NCI-H1092 (cell line): ENCODE measurements around the gene SHC2.
"Not testable (repeated sequence)": the region's sequence is repeated elsewhere in the genome, so short reads cannot be mapped to it uniquely, and the experiment has no call there.

Source experiments
- DNase-seq: peaks from one replicate; lab custom pipeline; 2025; lab: John Stamatoyannopoulos, UW

Gene SHC2

GRCh38 chr19:491146-491741 is 30.4 kb upstream of the SHC2 start:
- DNase-seq: no peak

DNA sequence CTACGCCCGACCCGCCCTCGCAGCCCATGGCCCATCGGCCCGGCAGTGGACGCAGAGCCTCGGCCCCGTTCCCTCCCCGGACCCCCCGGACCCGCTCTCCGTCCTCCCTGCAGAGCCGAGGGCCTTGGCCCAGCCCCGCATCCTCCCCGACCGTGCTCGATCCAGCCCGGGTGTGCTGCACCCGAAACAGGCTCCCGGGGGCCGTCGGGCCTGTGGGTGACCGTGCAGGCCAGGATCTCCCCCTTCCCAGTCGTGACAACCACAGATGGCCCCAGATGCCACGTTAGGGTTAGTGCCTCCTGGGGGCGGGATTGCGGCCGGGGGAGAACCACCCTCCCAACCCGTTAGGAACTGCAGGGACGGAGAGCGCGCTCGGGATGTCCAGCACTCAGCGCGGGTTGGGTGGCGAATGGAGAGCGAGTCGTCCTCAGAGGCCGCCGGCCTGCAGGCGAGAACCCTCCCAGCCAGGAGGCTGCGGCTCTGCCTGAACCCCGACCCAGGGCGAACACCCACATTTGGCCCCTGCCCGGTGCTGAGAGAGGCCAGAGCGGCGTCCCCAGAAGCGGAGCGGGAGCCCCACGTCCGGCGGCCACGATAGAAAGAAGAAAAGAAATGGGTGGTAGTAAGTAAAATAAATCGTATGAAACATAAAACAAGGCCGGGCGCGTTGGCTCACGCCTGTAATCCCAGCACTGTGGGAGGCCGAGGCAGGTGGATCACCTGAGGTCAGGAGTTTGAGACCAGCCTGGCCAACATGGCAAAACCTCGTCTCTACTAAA is 28.8 kb upstream of the SHC2 start:
- DNase-seq: no peak

DNA sequence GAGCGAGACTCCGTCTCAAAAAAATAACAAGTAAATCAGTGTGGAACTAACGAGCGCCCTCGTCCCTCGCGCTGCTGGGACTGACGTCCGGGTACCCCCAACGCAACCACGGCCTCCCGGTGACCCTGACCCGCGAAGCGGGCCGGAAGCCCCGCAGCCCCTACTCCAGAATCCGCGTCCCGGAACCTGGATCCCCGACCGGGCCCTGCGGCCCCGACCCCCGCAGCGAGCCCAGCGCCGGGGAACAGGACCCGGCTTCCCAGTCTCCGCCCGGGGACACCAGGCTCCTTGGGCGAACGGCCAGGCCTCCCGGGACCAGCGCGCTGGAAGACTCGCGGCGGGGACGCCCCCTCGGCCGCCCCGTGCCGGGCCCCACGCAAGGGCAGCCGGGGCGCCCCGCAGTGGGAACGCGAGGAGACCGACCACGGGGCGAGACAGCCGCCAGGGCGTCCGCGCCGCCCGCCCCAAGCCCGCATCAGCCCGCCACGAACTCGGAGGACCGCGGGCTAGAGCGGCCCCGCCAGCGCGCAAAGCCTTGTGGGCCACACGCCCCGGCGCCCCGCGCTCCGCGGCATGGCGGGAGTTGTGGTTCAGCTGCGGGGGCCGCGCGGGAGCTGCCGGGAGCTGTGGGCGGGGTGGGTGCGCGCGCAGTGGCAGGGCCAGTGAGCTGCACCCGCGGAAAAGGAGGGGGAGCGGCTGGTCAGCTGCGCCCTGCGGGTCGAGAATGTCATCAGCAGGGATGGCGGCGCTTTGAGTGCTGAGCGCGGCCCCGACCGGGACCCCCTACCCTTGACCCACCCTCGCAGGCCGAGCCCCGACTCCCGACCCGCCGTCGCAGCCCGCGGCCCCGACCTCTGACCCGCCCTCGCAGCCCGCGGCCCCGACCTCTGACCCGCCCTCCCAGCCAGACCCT is 27.9 kb upstream of the SHC2 start:
- DNase-seq: peak; percentile 94

DNA sequence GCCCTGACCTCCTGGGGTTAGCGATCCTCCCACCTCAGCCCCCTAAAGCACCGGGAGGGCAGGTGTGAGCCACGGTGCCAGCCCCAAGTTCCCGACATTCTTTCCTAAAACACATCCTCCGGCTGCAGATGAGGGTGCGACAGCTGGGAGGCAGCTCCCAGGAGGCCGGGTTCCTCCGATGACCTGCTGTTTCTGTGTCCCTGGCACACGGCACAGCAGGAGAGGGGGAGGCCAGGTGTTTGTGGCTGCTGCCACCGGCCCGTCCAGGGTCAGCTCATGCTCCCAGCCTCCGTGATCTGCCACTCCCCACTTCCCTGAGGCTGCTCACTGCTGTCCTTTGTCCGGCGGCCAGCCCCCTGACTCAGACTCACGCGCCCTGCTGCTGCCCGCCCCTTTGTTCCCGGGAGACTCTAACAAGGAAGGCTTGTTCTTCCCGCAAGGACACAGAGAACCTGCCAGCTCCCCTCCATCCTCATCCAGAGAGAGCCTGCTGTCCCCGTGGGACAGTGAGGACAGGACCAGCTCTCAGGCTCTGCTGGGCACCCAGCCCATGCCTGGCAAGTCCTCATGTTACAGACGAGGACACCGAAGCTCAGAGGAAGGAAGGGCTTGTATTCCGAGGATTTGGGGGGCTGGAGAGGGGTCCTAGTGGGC is 24.9 kb upstream of the SHC2 start:
- peak; percentile 42 for DNase-seq

DNA sequence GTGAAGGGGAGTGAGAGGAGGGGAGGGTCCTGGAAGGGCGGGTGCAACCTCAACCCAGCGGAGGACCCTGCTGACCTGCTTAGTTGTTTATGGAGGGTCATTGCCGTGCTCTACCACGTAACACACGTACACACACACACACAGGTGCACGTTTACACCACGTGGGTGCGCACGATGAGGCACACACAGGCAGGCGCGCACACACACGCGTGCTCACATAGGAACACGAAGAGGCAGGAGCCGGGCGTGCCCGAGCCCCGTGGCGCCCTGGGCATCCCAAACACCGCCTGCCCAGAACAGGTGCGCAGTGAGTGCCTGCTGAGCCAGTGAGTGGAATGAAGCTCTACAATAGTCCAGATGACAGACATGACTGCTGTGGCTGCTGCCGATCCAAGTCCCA is 24.2 kb upstream of the SHC2 start:
- no peak for DNase-seq

GRCh38 chr19:484494-484893 is 23.7 kb upstream of the SHC2 start:
- no peak for DNase-seq

DNA sequence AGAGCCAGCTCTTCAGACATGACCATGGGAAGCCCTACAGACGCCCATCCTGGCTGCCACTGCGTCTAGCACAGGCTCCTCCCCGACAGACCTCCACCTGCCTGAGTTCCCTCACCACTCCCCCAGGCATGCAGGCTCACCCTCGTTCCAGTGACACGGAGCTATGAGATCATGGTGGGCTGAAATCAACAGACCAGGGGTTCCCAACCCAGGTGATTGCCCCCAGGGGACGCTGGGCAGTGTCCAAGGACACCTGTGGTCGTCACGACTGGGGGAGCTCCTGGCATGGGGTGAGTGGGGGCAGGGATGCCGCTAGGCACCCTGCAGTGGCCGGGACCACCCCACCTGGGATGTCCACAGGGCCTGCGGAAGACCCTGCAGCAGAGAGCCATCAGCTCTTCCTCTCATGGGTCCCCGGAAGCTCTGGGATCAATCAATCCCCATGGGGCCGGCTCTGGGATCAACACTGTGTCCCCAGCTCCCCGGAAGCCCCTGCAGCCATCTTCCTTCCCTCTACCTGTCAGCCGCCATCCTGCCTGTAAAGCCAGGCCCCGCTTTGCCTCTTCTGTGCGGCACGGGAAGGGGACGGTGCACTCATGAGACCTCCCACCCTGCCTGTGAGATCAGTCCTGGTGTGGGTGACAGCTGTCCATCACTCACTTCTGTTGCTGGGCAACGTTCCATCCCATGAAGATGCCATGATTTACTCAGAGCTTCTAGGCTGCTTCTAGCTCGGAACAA is 22.7 kb upstream of the SHC2 start:
- DNase-seq: no peak

DNA sequence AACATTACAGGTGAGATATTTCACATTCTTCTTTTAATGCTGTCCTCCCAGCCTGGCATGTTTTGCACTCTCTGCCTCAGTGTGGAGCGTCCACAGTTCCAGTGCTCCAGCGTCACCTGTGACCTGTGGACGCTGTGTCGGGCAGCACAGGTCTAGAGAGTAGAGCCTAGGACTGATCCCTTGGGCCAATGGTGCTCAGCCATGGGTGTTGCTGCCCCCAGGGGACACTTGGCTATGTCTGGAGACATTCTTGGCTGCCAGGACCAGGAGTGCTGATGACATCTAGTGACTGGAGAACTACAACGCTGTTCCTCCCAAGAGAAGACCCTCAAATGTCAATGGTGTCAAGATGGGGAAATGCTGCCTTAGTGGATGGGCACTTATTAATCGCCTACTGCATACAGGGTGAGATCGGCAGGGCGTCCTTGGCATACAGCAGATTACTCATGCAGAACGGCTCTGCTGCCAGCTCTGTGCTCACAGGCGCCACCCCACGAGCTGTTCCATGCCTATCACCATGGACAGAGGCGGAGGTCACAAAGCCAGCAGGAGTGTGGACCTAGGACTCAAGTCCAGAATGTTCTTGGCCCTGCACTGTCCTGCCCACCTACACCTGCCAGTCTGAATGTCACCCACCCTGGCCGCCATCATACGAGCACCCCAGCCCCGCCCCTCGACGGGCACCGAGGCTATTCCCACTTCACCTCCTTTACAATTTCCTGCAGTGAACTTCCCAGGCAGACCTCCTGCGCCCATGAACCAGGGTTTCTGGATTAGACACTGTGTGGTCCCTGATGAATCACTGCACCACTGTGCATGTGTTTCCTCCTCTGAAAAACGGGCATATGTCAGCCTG is 21.6 kb upstream of the SHC2 start:
- no peak for DNase-seq

- not testable (repeated sequence) for DNase-seq
These were observed 20.3 kb upstream of the SHC2 start for GRCh38 chr19:481100-481499.

DNA sequence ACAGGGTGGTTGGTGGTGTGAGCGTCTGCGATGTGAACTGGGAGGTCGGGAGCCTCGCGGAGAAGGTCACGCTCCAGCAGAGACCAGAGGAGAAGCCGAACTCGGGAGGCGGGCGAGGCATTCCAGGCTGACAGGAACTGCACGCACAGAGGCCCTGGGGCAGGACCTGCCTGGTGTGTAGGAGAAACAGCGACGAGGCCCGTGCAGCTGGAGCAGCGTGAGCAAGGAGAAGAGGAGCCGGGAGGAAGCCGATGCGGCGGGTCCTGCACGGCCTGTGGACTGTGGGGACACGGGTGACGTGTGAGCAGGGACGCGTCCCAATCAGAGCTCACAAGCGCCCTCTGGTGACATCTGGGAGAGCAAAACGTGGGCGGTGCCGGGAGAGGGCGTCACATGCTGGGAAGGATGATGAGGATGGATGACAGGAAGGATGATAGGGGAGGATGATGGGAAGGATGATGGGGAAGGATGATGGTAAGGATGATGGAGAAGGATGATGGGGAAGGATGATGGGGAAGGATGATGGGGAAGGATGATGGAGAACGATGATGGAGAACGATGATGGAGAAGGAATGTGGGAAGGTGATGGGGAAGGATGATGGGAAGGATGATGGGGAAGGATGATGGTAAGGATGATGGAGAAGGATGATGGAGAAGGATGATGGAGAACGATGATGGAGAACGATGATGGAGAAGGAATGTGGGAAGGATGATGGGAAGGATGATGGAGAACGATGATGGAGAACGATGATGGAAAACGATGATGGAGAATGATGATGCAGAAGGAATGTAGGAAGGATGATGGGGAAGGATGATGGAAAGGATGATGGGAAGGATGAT is 19.4 kb upstream of the SHC2 start:
- peak; percentile 35 for DNase-seq

- DNase-seq: peak; percentile 67
These were observed 18.1 kb upstream of the SHC2 start for GRCh38 chr19:478976-479375.

DNA sequence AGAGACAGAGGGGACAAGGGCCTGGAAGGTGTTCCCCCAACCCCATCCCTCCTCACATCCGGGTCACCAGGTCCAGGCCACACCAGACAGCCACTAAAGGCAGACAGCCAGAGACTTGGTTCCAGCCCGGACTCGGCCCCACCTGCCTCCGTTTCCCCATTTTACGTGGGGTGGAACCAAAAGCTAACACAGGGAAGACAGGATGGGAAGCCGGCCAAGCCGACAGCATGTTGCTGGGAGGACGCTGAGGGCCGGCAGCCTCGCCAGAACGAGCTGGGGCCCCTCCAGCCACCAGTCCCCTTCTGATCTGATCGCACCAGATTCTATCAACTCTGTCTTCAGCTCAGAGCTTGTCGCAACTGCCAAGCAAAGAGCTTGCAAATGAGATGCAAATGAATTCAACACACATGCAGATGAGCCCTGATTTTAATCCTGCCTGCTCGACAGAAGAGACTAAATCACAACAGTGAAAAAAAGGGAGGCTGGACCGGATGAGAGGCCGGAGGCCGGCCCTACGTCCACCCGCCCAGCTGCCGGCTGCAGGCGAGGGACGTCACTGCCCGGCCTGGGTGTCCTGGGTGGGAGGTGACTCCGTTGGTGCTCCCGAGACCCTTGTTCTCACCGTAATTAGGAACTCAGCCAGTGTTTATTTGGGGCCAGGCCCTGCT is 17.5 kb upstream of the SHC2 start:
- no peak for DNase-seq

- DNase-seq: no peak
These were observed 14.5 kb upstream of the SHC2 start for GRCh38 chr19:475360-475759.

- DNase-seq: no peak
These were observed 13.6 kb upstream of the SHC2 start for GRCh38 chr19:474126-475078.

DNA sequence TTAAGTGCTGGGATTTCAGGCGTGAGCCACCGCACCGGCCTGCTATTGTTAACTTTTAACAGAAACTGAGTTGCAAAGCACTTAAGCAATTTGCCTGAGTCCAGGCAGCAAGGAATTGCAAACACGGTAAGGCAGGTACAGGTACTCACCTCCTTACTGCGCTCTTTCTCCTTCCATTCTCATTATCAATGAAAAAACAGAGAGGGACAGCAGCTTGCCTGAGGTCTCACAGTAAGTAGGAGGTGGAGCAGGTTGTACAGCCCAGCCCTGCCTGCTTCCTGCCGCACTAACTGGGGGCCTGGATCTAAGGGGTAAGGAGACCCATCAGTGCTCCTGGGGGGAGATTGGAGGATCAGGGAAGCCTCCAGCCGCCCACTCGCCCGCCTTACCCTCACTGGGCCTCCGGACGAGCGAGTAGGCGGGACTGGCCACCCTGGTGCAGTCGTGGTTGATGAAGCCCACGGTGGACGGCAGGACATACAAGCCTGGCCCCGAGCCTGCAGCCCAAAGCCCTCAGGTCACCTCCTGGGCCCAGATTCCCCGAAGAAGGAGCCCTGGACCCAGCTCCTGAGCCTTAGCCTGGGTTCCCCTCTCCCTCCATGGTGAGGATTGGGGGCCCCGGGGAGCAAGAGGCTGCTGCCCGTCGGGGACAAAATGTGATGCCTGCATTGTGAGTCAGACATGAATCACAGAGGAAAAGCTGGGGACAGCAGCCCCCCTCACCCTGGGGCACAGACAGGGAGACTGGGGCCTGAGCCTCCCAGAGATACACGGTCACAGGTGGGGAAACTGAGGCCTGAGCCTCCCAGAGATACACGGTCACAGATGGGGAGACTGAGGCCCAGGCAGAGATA is 11.4 kb upstream of the SHC2 start:
- no peak for DNase-seq

DNA sequence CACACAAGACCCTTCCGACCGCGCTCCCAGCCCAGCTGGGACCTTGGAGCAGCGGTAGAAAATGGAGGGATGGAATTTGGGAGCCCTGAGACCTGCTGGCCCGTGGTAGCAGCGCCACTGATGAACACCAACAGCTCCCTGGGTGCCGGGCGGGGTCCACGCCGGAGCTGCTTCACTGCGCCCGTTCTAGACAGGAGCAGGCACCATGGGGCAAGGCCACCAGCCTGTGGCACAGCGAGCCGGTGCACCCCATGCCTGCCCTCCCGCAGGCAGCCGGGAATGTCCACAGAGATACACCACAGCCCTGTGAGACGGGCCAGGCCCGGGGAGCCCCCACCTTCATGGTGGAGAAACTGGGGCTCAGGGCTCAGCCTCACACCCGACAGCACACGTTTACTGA is 9.9 kb upstream of the SHC2 start:
- DNase-seq: no peak

- DNase-seq: no peak
These were observed 9.0 kb upstream of the SHC2 start for GRCh38 chr19:469833-470232.
